ENCODE data around the gene KRTAP5-9.
A peak's percentile ranks its signal among the peaks of the same experiment; 100 is the strongest.
"Not testable (repeated sequence)": the region's sequence is repeated elsewhere in the genome, so short reads cannot be mapped to it uniquely, and the experiment has no call there.

Gene KRTAP5-9

DNA sequence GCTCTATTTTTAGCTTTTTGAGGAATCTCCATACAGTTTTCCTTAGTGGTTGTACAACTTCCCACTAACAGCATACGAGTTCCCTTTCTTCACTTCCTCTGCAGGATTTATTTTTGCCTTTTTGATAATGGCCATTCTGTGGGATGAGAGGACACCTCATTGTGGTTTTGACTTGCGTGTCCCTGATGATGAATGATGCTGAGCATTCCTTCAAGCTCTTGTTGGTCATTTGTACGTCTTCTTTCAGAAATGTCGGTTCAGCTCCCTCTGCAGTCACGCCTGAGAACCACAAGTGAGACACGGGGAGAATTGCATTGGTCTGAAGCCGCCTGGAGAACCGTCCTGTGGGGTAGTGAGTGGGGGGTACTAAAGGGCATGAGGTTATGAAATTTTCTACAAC is 15.2 kb downstream of the KRTAP5-9 start:
- peak; percentile 30 to 51 for DNase-seq

DNA sequence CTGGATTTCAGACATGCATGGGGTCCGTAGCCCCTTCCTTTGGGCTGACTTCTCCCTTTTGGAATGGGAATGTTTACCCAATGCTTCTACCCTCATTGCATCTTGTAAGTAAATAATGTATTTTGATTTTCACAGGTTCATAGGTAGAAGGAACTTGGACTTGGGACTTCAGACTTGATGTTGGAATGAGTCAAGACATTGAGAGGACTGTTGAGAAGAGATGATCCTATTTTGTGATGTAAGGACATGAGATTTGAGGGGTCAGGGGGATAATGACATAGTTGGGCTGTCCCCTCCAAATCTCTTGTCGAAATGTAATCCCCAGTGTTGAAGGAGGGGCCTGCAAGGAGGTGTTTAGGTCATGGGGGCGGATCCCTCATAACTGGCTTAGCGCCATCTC is 16.2 kb downstream of the KRTAP5-9 start:
- no peak for DNase-seq

DNA sequence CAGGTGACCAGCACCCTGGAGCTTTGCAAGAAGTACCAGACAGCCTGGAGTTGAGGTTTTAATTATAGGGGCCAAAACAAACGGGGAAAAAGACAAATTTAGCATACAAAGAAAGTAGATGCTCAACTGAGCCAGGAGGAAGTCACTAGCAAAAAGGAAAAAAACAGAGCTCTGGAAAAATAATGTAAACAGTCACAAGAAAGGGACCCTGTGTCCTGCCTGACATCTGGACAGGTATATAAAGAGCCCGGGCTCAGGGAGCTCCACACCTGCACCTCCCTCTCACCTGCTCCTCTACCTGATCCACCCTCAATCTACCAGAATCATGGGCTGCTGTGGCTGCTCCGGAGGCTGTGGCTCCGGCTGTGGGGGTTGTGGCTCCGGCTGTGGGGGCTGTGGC is 17.0 kb downstream of the KRTAP5-9 start, which contains the start of gene KRTAP5-10:
Gene KRTAP5-10, plus strand, starts transcription at position 301 of the 400 bp plus-strand sequence. Its CDS starts 25 bp downstream, at position 326.
- DNase-seq: no peak

DNA sequence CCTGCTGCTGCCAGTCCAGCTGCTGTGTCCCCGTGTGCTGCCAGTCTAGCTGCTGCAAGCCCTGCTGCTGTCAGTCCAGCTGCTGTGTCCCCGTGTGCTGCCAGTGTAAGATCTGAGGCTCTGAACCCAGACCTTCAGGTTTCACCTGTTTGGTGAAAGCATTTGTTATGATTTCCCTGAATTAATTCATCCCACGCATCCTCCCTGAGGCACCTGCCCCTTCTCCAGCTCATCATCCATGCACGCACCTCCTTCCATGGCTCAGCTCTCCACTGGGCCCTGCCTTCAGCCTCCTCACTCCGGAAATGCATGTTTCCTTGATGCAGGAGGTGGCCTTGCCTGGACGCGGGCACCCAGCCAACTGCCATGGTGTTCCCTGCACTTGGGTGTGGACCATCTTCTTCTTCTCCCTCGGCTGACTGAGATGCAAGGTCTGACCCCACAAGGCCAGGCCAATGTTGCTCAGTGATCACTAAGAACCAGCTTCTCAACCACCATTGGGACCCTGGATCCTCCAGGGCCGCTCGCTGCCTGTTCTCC is 17.9 kb downstream of the KRTAP5-9 start:
- no peak for DNase-seq

DNA sequence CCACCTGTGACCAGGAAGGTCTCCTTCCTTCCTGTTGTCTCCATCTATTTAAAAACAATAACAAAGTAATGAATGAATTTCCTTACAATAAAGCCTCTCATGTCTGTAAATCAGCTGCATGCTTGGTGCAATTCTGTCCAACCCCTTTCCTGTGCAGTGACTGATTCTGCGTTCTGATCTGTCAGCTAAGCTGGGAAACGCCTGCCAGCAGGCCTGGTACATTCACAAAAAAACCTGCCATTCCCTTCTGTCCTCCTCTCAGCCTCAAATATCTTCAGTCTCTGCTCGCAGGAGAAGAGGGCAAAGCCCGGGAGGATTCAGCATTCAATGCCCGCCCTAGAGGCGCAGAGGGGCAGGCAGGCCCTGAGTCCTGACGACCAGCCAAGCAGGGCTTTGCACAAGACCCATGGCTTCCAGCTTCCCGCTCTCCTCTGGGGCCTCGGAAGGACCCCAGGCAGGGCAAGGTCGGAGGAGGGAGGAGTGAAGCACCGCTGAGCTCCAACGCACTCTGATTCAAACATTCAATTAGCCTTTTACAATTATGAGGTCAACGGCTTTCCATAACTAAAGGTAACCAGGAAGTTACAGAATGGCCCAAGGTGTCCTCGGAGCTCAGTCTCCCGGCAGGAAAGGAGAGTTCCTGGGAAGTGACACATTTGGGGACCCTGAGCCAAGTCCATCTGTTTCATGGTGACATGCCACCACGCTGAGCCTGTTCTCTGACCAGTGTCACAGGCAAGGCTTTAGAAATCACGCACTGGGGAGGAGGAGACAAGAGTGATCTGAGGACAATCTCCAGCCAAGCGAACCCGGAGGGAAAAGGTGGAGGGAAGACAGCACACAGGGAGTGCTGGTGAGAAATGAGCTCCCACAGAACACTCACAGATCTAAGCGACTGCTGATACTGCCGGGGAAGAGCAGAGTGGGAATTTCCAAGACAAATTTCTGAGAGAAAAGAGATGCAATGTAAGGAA is 18.7 kb downstream of the KRTAP5-9 start:
- DNase-seq: not testable (repeated sequence)

DNA sequence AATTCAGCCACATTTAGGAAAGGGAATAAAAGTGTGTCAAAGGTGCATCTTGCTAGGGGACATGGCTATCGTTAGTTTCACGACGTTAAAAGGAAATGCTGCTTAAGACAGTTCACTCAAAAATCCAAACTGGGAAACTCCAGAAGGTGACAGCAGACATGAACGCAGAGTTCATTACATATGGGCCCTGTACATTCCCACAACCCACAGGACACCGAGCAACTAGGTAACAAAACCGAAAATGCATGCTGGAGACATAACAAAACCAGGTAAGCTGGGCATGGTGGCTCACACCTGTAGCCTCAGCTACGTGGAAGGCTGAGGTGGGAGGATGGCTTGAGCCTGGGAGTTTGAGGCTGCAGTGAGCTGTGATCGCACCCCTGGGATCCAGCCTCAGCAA is 19.4 kb downstream of the KRTAP5-9 start:
- not testable (repeated sequence) for DNase-seq

DNA sequence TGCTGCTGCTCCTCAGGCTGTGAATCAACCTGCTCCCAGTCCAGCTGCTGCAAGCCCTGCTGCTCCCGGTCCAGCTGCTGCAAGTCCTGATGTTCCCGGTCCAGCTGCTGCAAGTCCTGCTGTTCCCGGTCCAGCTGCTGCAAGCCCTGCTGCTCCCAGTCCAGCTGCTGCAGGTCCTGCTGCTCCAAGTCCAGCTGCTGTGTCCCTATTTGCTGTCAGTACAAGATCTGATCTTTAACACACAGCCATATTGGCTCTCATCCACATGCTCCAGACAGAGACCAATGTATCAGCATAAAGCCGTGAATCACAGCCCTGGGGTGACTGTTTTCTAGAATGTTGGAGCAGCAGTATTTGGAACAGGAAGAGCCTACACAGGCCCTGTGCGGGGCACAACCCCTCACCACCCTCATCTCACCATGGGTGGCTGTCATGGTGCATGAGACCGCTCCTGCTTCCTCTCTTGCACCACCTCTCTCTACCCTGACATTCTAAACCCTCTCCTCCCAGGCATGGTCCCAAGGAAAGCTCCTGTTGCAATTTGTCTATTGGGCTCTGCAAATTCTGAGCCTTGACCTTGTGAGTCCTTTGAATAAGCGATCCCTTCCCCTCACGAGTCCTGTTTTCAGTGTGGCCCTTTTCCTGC is 20.6 kb downstream of the KRTAP5-9 start:
- DNase-seq: no peak

DNA sequence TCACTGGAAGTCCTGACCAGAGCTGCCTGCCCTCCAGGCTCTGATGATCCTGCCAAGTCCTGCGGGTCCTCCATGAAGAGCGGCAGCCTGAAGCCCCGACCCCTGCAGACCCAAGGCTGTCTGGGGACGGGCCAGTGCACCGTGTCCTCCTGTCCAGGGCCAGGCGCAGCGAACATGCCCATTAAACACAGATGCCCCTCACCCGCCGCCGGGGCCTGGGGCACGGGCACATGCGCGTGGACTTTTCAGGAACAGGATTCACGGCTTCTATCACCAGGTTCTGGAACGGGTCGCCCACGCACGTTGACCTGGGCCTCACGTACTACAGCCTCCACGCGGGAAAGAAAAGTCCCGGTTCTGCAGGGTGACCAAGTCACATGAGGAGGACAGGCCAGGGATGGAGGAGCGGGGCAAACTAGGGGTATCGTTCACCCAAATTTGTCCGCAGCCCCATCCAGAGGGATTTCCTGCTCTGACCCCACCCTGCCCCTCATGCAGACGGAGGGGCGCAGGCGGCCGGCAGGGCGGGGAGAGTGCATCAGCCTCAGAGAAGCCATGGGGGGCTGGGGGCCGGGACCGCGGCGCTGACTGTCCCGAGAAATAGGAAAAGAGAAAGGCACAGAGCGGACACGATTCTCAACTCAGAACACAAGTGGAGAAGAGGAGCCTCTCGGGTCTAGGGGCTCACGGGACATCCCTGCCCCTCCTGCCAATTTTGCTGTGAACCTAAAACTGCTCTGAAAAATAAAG is 23.1 kb downstream of the KRTAP5-9 start:
- DNase-seq: not testable (repeated sequence)

DNA sequence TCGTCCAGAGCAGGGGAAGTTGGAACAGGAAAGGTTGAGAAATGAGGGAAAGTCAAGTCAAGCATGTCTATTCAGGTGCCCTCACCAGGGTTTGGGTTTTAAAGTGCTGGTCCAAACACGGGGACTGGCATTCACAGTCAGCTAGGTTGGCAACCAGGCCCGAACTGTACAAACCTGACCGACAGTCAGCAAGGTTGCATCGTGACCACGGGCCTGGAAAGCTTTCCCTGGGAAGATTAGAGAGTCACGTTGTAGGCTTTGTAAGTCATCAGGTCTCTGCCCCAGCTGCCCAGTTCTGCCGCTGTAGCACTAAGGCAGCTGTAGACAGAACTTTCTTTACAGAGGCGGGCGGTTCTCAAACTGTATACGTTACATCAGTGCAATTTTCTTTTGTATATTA is 24.6 kb downstream of the KRTAP5-9 start:
- DNase-seq: no peak

DNA sequence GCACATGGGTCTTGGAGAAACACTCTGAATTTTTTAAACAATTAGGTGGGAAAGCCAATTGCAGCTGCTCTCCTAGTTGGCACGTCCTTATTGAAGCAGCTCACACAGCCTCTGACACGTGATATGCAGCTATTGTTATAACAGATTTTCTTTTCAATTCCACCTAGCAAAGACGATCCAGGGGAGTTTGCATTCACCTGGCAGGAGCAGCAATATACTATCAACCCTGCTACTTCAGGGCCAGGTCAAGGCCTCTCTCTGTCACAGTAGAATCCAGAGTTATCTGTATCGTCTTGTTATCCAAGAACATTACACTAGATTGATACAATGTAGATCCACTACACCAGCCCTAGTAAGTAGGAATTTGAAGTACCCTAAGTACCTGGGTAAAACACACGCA is 26.2 kb downstream of the KRTAP5-9 start:
- DNase-seq: no peak

DNA sequence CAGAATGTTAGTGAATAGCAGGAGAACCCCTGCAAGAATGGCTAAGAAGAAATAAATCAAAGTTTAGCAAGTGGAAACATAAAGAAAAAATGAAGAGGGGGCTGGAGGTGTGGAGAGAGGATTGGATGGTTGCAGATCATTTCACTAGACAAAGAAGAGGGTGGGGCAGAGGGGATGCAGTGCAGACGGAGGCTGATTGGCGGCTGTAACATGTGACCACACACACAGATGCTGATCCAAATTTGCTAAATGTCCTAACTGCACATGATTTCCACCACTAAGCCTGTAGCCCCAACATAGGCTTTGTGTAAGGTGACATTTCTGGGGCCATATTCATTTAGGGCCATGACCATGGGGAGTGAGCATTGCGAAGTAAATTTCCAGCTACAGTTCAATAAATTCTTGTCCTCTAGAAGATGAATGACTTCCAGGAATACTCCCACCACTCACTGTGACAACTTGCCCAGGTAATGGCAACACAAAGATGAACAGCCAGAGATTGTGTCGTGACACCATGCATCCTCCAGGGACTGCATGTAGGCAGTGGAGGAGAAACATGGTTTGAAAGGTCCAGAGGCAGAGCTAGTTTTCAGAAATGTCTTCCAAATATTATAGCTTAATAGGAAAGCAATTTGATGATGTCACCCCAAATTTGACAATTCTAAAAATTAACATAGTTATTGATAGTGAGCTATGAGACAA is 27.7 kb downstream of the KRTAP5-9 start:
- DNase-seq: no peak

DNA sequence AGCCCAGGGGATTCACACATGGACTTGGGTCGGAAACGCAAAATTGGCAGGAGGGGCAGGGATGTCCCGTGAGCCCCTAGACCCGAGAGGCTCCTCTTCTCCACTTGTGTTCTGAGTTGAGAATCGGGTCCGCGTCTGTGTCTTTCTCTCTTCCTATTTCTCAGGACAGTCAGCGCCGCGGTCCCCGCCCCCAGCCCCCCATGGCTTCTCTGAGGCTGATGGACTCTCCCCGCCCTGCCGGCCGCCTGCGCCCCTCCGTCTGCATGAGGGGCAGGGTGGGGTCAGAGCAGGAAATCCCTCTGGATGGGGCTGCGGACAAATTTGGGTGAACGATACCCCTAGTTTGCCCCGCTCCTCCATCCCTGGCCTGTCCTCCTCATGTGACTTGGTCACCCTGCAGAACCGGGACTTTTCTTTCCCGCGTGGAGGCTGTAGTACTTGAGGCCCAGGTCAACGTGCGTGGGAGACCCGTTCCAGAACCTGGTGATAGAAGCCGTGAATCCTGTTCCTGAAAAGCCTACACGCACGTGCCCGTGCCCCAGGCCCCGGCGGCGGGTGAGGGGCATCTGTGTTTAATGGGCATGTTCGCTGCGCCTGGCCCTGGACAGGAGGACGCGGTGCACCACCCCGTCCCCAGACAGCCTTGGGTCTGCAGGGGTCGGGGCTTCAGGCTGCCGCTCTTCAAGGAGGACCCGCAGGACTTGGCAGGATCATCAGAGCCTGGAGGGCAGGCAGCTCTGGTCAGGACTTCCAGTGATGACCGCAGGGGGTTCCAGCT is 28.7 kb downstream of the KRTAP5-9 start:
- not testable (repeated sequence) for DNase-seq

DNA sequence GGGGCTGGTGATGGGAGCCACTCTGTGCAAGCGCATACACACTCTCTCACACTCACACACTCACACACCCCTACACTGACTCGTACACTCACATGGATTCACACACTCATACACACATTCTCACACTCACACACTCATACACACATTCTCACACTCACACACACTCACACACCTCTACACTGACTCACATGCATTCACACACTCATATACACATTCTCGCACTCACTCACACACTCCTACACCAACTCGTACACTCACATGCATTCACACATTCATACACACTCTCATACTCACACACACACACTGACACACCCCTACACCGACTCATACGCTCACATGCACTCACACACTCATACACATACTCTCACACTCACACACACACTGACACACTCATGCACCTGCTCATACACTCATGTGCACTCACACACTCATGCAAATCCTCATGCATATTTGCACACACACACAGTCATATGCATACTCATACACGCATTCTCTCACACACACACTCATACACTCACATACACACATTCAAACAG is 29.3 kb downstream of the KRTAP5-9 start:
- DNase-seq: no peak

DNA sequence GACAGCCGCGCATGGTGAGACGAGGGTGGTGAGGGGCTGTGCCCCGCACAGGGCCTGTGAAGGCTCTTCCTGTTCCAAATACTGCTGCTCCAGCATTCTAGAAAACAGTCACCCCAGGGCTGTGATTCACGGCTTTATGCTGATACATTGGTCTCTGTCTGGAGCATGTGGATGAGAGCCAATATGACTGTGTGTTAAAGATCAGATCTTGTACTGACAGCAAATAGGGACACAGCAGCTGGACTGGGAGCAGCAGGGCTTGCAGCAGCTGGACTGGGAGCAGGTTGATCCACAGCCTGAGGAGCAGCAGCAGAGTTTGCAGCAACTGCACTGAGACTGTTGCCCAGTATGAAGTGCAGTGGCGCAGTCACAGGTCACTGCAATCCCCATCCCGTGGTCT is 31.3 kb downstream of the KRTAP5-9 start:
- DNase-seq: not testable (repeated sequence)

DNA sequence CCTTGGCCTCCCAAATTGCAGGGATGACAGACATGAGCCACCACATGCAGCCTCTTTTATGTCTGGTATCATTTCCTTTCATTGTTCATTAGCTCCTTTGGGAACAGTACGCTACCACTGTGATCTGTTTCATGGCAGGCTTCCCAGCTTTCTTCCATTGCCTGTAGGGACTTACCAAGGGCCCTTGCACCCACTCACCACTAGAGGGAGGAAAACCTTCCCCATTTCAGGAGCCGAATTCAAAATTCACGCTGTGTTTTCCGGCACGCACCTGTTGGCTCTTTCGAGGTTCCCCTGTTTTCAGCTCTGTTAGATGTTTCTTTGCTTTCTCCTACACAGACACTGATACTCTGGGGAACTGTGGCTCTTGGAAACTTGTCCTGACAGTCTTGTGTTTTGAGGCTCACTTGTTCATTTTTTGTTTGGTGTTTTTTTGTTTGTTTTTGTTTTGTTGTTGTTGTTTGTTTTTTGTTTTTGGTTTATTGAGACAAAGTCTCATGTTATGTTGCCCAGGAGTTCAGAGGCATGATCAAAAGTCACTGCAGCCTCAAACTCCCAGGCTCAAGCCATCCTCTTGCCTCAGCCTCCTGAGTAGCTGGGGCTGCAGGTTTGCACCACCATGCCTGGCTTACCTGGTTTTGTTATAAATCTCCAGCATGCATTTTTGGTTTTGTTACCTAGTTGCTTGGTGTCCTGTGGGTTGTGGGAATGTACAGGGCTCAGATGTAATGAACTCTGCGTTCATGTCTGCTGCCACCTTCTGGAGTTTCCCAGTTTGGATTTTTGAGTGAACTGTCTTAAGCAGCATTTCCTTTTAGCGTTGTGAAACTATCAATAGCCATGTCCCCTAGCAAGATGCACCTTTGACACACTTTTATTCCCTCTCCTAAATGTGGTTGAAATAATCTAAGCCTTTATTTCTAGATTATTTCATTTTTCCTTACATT is 32.1 kb downstream of the KRTAP5-9 start:
- DNase-seq: peak in 1 of 2 experiments; percentile 61

DNA sequence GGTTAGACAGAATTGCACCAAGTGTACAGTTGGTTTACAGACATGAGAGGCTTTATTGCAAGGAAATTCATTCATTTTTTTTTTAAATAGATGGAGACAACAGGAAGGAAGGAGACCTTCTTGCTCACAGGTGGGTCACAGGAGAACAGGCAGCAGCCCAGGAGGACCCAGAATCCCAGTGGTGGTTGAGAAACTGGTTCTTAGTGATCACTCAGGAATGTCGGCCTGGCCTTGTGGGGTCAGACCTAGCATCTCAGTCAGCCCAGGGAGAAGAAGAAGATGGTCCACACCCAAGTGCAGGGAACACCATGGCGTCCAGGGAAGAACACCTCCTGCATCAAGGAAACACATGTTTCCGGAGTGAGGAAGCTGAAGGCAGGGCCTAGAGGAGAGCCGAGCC is 33.6 kb downstream of the KRTAP5-9 start:
- no peak for DNase-seq

DNA sequence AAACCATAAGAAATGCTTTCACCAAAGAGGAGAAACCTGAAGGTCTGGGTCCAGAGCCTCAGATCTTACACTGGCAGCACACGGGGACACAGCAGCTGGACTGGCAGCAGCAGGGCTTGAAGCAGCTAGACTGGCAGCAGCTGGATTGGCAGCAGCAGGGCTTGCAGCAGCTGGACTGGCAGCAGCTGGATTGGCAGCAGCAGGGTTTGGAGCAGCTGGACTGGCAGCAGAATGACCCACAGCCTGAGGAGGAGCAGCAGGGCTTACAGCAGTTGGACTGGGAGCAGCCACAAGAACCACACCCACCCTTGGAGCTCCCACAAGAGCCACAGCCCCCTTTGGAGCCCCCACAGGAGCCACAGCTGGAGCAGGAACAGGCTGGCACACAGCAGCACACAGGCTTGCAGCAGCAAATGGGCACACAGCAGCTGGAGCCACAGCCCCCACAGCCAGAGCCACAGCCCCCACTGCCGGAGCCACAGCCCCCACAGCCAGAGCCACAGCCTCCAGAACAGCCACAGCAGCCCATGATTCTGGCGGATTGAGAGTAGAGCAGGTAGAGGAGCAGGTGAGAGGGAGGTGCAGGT is 34.2 kb downstream of the KRTAP5-9 start, which contains the start of gene KRTAP5-11:
Gene KRTAP5-11, minus strand, starts transcription at position 567 of the 587 bp plus-strand sequence. Its CDS starts 38 bp downstream, at position 529.
- no peak for DNase-seq

DNA sequence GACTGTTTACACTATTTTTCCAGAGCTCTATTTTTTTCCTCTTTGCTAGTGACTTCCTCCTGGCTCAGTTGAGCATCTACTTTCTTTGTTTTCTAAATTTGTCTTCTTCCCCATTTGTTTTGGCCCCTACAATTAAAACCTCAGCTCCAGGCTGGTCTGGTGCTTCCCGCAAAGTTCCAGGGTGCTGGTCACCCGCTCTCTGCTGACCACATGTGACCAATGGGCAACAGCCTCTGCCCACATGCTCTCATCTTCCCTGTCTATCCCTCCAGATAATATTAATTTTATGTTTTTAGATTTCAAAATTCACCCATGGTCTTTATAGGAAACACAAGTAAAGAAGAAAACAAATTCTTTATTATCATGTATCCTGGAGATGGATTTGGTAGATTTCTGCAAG is 34.7 kb downstream of the KRTAP5-9 start:
- DNase-seq: not testable (repeated sequence)

DNA sequence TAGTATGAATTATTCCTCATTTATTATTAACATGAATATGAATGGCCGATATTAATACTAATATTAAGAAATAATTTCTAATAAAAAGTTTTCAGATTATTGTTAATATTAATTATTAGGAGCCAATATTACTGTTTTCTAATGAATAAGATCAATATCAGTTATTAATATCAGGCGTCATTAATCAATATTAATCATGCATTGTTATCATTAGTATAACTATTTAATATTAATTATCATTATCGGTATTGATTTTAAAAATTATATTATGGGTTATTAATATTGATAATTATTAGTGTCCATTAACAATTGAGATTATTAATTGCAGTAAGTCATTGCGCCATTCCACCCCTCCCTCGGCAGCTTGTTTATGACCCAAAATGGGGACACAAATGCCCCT is 37.5 kb downstream of the KRTAP5-9 start:
- DNase-seq: not testable (repeated sequence)
